Measurements from ENCODE around the gene CCDC30.
A peak's percentile ranks its signal among the peaks of the same experiment; 100 is the strongest.
"Not testable (repeated sequence)": the region's sequence is repeated elsewhere in the genome, so short reads cannot be mapped to it uniquely, and the experiment has no call there.

The CCDC30 gene

GRCh38 chr1:42453386-42453785, 9.7 kb upstream of the CCDC30 start:
- no peak for DNase-seq

- no peak for DNase-seq
Observed at GRCh38 chr1:42454403-42454802, 8.7 kb upstream of the CCDC30 start.

- peak; percentile 90 for DNase-seq
Observed at GRCh38 chr1:42456010-42456753, 6.9 kb upstream of the CCDC30 start, which contains the start of the genes PPCS and ZMYND12. TSS of gene PPCS (plus strand) at chr1:42456543. CDS start at chr1:42456566, 23 bp downstream. TSS of gene ZMYND12 (minus strand) at chr1:42456022. CDS start at chr1:42455997, 25 bp downstream.

- DNase-seq, result no peak
Observed at GRCh38 chr1:42456754-42457089, 6.4 kb upstream of the CCDC30 start.

GRCh38 chr1:42461196-42461595, 1.9 kb upstream of the CCDC30 start:
- no peak for DNase-seq

- no peak for DNase-seq
Observed at GRCh38 chr1:42463921-42464320, 835 bp downstream of the CCDC30 start.

GRCh38 chr1:42466030-42466429, 2.9 kb downstream of the CCDC30 start:
- no peak for DNase-seq

- DNase-seq, result no peak
Observed at GRCh38 chr1:42469727-42470126, 6.6 kb downstream of the CCDC30 start.

GRCh38 chr1:42476605-42477004, 13.5 kb downstream of the CCDC30 start:
- DNase-seq, result no peak

- not testable (repeated sequence) for DNase-seq
Observed at GRCh38 chr1:42477354-42477753, 14.3 kb downstream of the CCDC30 start.

- DNase-seq, result no peak
Observed at GRCh38 chr1:42477775-42478174, 14.7 kb downstream of the CCDC30 start.

GRCh38 chr1:42479621-42480020, 16.5 kb downstream of the CCDC30 start:
- no peak for DNase-seq

GRCh38 chr1:42480921-42481320, 17.8 kb downstream of the CCDC30 start:
- DNase-seq, result no peak

- DNase-seq, result no peak
Observed at GRCh38 chr1:42482635-42483153, 19.6 kb downstream of the CCDC30 start.

- no peak for DNase-seq
Observed at GRCh38 chr1:42484382-42484781, 21.3 kb downstream of the CCDC30 start.

- no peak for DNase-seq
Observed at GRCh38 chr1:42490237-42490636, 27.2 kb downstream of the CCDC30 start.

GRCh38 chr1:42502031-42502430, 38.9 kb downstream of the CCDC30 start:
- not testable (repeated sequence) for DNase-seq

- DNase-seq, result no peak
Observed at GRCh38 chr1:42504535-42505128, 41.5 kb downstream of the CCDC30 start.

GRCh38 chr1:42506576-42506975, 43.5 kb downstream of the CCDC30 start:
- no peak for DNase-seq

GRCh38 chr1:42511581-42512155, 48.6 kb downstream of the CCDC30 start:
- DNase-seq, result not testable (repeated sequence)

- no peak for DNase-seq
Observed at GRCh38 chr1:42518908-42519307, 55.8 kb downstream of the CCDC30 start.

GRCh38 chr1:42523171-42523570, 60.1 kb downstream of the CCDC30 start:
- no peak for DNase-seq

- DNase-seq, result no peak
Observed at GRCh38 chr1:42524330-42524729, 61.2 kb downstream of the CCDC30 start.

GRCh38 chr1:42529724-42530181, 66.7 kb downstream of the CCDC30 start:
- DNase-seq, result no peak

Data from activated T-cell treated with anti-CD3 and anti-CD28 coated beads, Interleukin-2, amount 50 U/mL, for 1 hour (primary cell).